ENCODE measurements around the gene SLC35D1. TPM values are rescaled to one million over a fixed set of nuclear protein-coding genes. Genes with fewer than 3 reads are reported as not detected.

SLC35D1 gene
- total RNA-seq, 1 experiment from 2014 or later = 7.0 TPM

GRCh38 chr1:67013573-67013972 is 40.4 kb downstream of the SLC35D1 start:
- Histone ChIP-seq H3K4me1 (ENCODE audit: control insufficient read depth, insufficient read depth, low read length) (no peaks in the 10 kb centered on the region), H3K36me3 (ENCODE audit: control insufficient read depth, insufficient read depth, low read length) (no peaks in the 10 kb centered on the region), H3K9me3 (ENCODE audit: control insufficient read depth, insufficient read depth, low read depth, low read length) (no peaks in the 10 kb centered on the region), H3K27ac (ENCODE audit: low read length) (no peak overlapping the region), H3K27me3 (ENCODE audit: control insufficient read depth, insufficient read depth, low read length) (no peaks in the 10 kb centered on the region), H3K4me3 (ENCODE audit: low read depth in 2 of 2, low read length in 2 of 2) (no peak overlapping the region)
- in situ Hi-C loops (cut with HindIII; ENCODE audit: low pct_unique_long_range_greater_than_20kb, low sequenced_read_pairs) (no loop called here), intact Hi-C loops (cut with micrococcal nuclease; ENCODE audit: unreplicated experiment) (no loop called here)
- ChIA-PET CTCF (no interaction called here), POLR2A (no interaction called here)
- TF ChIP-seq REST (IDR thresholded peaks at IDR 0.05; ENCODE audit: insufficient read depth in 1 of 2, low read depth in 2 of 2, low read length in 1 of 2) = no peak
- no peak for TF ChIP-seq POLR2AphosphoS5 (IDR thresholded peaks at IDR 0.05; ENCODE audit: low read depth, low read length)
- TF ChIP-seq TCF7L2 (IDR thresholded peaks at IDR 0.05; ENCODE audit: low read depth, low read length) = no peak
- TF ChIP-seq SIN3A (IDR thresholded peaks at IDR 0.05; ENCODE audit: borderline replicate concordance, insufficient read depth, low read depth, low read length) = no peak
- no peak for TF ChIP-seq CTCF (IDR thresholded peaks at IDR 0.05)
- DNase-seq (ENCODE audit: low read depth, low spot score) (no peak), ATAC-seq (no peak)
- no TSS peak for BruUV-seq (replicated peaks)

- no peak for DNase-seq (ENCODE audit: low read depth, low spot score)
- ATAC-seq = no peak
- H3K36me3 ChIP-seq (ENCODE audit: control insufficient read depth, insufficient read depth, low read length) = no peaks in the 10 kb centered on the region
- intact Hi-C loops (cut with micrococcal nuclease; ENCODE audit: unreplicated experiment) = no loop called here
- no peak overlapping the region for H3K27ac ChIP-seq (ENCODE audit: low read length)
- ChIA-PET POLR2A (no interaction called here), CTCF (no interaction called here)
- TF ChIP-seq POLR2AphosphoS5 (IDR thresholded peaks at IDR 0.05; ENCODE audit: low read depth, low read length) (no peak), REST (IDR thresholded peaks at IDR 0.05; ENCODE audit: insufficient read depth in 1 of 2, low read depth in 2 of 2, low read length in 1 of 2) (no peak)
- no peaks in the 10 kb centered on the region for H3K27me3 ChIP-seq (ENCODE audit: control insufficient read depth, insufficient read depth, low read length)
- in situ Hi-C loops (cut with HindIII; ENCODE audit: low pct_unique_long_range_greater_than_20kb, low sequenced_read_pairs) = no loop called here
- BruUV-seq (replicated peaks) = no TSS peak
- no peak overlapping the region for H3K4me3 ChIP-seq (ENCODE audit: low read depth in 2 of 2, low read length in 2 of 2)
- no peaks in the 10 kb centered on the region for H3K9me3 ChIP-seq (ENCODE audit: control insufficient read depth, insufficient read depth, low read depth, low read length)
- H3K4me1 ChIP-seq (ENCODE audit: control insufficient read depth, insufficient read depth, low read length) = no peaks in the 10 kb centered on the region
Measured at GRCh38 chr1:67009792-67010191, 44.2 kb downstream of the SLC35D1 start.

Data from Panc1 (cell line).